ENCODE data around the gene SLC25A46.
"Not testable (repeated sequence)": the region's sequence is repeated elsewhere in the genome, so short reads cannot be mapped to it uniquely, and the experiment has no call there.

SLC25A46 gene

GRCh38 chr5:110754181-110754580 is 15.4 kb downstream of the SLC25A46 start:
- no peak for DNase-seq (ENCODE audit: low read depth, low spot score)

- no peak for DNase-seq (ENCODE audit: low read depth, low spot score)
Measured at GRCh38 chr5:110757118-110757729, 18.4 kb downstream of the SLC25A46 start.

DNA sequence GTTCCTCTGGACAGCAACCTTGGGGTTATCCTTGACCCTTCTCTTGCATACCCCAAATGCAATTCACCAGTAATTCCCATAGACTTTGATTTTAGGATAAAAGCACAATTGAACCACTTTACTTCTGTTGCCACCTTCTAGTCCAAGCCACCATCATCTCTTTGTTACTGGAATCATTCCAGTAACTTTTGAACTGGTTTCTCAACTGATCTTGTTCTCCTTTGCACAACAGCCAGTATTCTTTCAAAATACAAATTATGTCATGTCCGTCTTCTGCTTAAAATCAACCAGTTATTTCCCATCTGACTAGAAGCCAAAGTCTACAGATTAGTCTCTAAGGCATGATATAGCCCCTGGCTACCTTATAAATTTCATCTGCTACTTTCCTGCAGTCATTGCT is 21.4 kb downstream of the SLC25A46 start:
- DNase-seq (ENCODE audit: low read depth, low spot score), result no peak

GRCh38 chr5:110768138-110768860 is 29.5 kb downstream of the SLC25A46 start:
- DNase-seq (ENCODE audit: low read depth, low spot score), result no peak

GRCh38 chr5:110769000-110769681 is 30.3 kb downstream of the SLC25A46 start:
- DNase-seq (ENCODE audit: low read depth, low spot score), result no peak

GRCh38 chr5:110770286-110770685 is 31.5 kb downstream of the SLC25A46 start:
- DNase-seq (ENCODE audit: low read depth, low spot score), result no peak

- no peak for DNase-seq (ENCODE audit: low read depth, low spot score)
Measured at GRCh38 chr5:110784901-110785300, 46.1 kb downstream of the SLC25A46 start.

- DNase-seq (ENCODE audit: low read depth, low spot score), result no peak
Measured at GRCh38 chr5:110785356-110785755, 46.5 kb downstream of the SLC25A46 start.

DNA sequence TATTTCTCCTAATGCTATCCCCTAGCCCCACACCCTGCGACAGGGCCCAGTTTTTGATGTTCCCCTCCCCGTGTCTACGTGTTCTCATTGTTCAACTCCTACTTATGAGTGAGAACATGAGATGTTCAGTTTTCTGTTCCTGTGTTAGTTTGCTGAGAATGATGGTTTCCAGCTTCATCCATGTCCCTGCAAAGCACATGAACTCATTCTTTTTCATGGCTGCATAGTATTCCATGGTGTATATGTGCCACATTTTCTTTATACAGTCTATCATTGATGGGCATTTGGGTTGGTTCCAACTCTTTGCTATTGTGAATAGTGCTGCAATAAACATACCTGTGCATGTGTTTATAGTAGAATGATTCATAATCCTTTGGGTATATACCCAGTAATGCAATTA is 49.2 kb downstream of the SLC25A46 start:
- not testable (repeated sequence) for DNase-seq (ENCODE audit: low read depth, low spot score)

- no peak for DNase-seq (ENCODE audit: low read depth, low spot score)
Measured at GRCh38 chr5:110790673-110791072, 51.9 kb downstream of the SLC25A46 start.

- no peak for DNase-seq (ENCODE audit: low read depth, low spot score)
Measured at GRCh38 chr5:110802998-110803397, 64.2 kb downstream of the SLC25A46 start.

- DNase-seq (ENCODE audit: low read depth, low spot score), result no peak
Measured at GRCh38 chr5:110803467-110804326, 64.9 kb downstream of the SLC25A46 start.

- DNase-seq (ENCODE audit: low read depth, low spot score), result no peak
Measured at GRCh38 chr5:110807169-110807568, 68.4 kb downstream of the SLC25A46 start.

DNA sequence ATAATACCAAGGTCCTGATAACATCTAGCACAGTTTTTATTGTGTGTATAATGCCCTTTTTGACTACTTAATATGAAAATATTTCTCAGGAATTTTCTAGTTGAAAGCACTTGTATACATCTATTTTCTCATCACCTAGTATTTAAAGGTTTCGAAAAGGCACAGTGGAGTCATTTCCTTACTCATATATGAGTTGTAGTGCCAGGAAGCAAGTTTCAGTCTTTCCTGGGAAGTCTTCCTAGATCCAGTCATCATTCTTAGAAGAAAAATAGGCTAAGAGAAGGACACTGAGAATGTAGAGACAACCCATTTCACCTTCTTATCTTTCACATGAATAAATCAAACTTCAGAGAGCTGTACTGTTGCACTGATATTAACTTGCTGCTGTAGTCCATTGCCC is 70.2 kb downstream of the SLC25A46 start:
- DNase-seq (ENCODE audit: low read depth, low spot score), result no peak
